ENCODE measurements around the gene RABGGTA.
A peak's percentile ranks its signal among the peaks of the same experiment; 100 is the strongest.

Gene RABGGTA

DNA sequence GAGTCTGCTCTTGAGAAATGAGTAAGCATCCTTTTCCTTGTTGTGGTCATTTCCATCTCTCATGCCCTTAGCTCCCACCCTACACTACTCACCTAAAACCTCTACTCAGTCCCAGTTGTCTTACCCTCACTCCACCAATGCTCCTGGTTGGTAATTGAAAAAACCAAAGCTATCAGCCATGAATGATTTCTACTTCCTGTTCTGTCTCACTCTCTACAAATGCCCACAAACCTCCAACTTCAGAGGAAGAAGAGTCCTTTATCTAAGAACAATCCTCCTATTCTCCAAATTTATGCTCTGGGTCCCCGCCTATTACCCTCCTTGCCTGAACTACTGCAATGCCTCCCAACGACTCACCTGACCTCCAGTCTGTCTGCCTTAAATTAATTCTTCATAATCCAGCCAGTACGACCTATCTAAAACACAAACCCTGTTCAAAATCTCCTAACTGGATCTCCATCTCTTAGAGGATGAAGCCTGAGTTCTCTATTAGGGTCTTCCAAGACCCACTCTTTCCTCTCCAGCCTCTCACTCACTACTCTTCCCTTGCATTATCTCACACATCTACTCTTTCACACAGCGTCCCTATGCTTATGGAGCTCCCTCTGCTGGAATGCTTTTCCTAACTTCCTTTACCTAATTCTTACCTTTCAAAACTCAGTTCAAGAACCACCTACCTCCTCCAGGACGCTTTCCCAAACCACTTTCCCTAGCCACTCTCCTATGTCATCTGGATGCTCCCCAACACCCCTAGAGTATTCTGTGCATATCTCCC, 26.0 kb upstream of the RABGGTA start:
- Histone ChIP-seq H2BK12ac (ENCODE audit: low read length) (no peak overlapping the region), H3K27me3 (ENCODE audit: insufficient read depth, low read length) (no peaks in the 10 kb centered on the region), H2AFZ (ENCODE audit: insufficient read depth, low read length, poor library complexity) (no peak overlapping the region), H3K4ac (ENCODE audit: low read depth, low read length) (no peak overlapping the region), H4K12ac (ENCODE audit: low read depth, low read length) (no peak overlapping the region), H3K9me3 (ENCODE audit: insufficient read depth, low read depth, low read length) (no peaks in the 10 kb centered on the region), H2BK5ac (ENCODE audit: low read depth, low read length, poor library complexity) (no peak overlapping the region), H3K36me3 (ENCODE audit: control insufficient read depth in 1 of 2, insufficient read depth in 2 of 2, low read length in 2 of 2) (peaks cover 20 to 25% of the 10 kb centered on the region in 2 experiments), H3K9ac (ENCODE audit: low read length) (no peak overlapping the region), H3K79me2 (ENCODE audit: control insufficient read depth, insufficient read depth, low read length, poor library complexity) (peaks cover 9% of the 10 kb centered on the region), H4K91ac (ENCODE audit: low read depth, low read length) (peak overlapping the region; percentile 1), H3K23ac (ENCODE audit: low read length) (no peak overlapping the region), H3K4me2 (ENCODE audit: low read length) (no peak overlapping the region), H3K18ac (ENCODE audit: low read length) (no peak overlapping the region), H3K4me3 (ENCODE audit: low read depth, low read length) (no peak overlapping the region), H3K4me1 (ENCODE audit: control insufficient read depth in 1 of 2, insufficient read depth in 2 of 2, low read length in 2 of 2) (peaks cover 11 to 14% of the 10 kb centered on the region in 2 experiments), H4K8ac (ENCODE audit: low read depth, low read length) (no peak overlapping the region), H2AK5ac (ENCODE audit: low read length) (no peak overlapping the region), H3K79me1 (ENCODE audit: low read length) (peaks cover 3% of the 10 kb centered on the region), H3K14ac (ENCODE audit: low read length) (no peak overlapping the region), H3K27ac (ENCODE audit: low read depth, low read length) (no peak overlapping the region), H2BK120ac (ENCODE audit: insufficient read depth, low read length, poor library complexity) (no peak overlapping the region)
- no CpG with 5 or more reads among the region's 5 CpGs for WGBS (ENCODE audit: extremely low coverage, insufficient coverage, insufficient read length)
- DNase-seq, result peak; percentile 22 to 73

DNA sequence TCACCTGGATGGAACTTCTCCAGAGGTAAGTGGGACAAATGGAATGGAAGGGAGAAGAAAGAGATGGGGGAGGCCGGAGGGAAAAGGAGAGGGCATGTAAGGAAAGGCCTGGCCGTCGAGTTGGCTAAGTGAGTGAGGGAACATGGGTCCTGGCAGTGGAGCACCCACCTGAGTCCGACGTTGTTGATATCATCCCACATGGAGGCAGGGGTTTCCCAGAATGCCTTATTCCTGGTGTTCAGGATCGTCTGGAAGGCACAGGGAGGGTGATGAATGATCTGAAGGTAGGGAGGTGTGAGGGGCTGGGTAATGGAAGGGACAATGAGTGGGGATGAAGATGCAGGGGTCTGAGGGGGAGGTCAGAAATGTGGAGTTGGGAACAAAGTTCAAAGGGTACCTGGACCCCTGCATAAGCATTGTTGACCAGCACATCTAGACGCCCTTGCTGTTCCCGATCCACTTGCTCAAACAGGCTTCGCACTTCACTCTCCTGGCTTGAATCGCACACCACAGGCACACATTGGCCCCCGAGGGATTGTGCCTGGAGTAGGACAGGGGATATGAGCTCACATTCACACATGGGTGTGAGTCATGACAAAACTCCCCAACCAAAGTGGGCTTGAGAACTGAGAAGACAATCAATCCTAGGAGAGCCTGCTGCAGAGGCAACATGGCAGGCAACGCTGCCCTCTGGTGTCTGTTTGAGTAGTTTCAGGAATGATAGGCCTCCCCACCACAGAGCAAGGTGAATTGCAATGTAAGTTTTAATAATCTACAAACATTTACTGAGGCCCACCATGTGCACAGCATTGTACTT, 25.2 kb upstream of the RABGGTA start:
- Histone ChIP-seq H4K12ac (ENCODE audit: low read depth, low read length) (peak overlapping the region; percentile 29), H3K4ac (ENCODE audit: low read depth, low read length) (peak overlapping the region; percentile 4), H3K23ac (ENCODE audit: low read length) (no peak overlapping the region), H3K27me3 (ENCODE audit: insufficient read depth, low read length) (no peaks in the 10 kb centered on the region), H3K4me1 (ENCODE audit: control insufficient read depth in 1 of 2, insufficient read depth in 2 of 2, low read length in 2 of 2) (peaks cover 11 to 14% of the 10 kb centered on the region in 2 experiments), H3K4me3 (ENCODE audit: low read depth, low read length) (no peak overlapping the region), H2BK5ac (ENCODE audit: low read depth, low read length, poor library complexity) (no peak overlapping the region), H4K8ac (ENCODE audit: low read depth, low read length) (peak overlapping the region; percentile 13), H2BK120ac (ENCODE audit: insufficient read depth, low read length, poor library complexity) (no peak overlapping the region), H3K36me3 (ENCODE audit: control insufficient read depth in 1 of 2, insufficient read depth in 2 of 2, low read length in 2 of 2) (peaks cover 22 to 26% of the 10 kb centered on the region in 2 experiments), H3K79me2 (ENCODE audit: control insufficient read depth, insufficient read depth, low read length, poor library complexity) (peaks cover 9% of the 10 kb centered on the region), H3K9me3 (ENCODE audit: insufficient read depth, low read depth, low read length) (no peaks in the 10 kb centered on the region), H3K27ac (ENCODE audit: low read depth, low read length) (peak overlapping the region; percentile 11), H2AK5ac (ENCODE audit: low read length) (peak overlapping the region; percentile 6), H2AFZ (ENCODE audit: insufficient read depth, low read length, poor library complexity) (peak overlapping the region; percentile 20), H3K18ac (ENCODE audit: low read length) (no peak overlapping the region), H4K91ac (ENCODE audit: low read depth, low read length) (peak overlapping the region; percentile 29), H3K79me1 (ENCODE audit: low read length) (peaks cover 3% of the 10 kb centered on the region), H3K4me2 (ENCODE audit: low read length) (peak overlapping the region; percentile 6), H3K9ac (ENCODE audit: low read length) (no peak overlapping the region), H2BK12ac (ENCODE audit: low read length) (no peak overlapping the region), H3K14ac (ENCODE audit: low read length) (no peak overlapping the region)
- no CpG with 5 or more reads among the region's 12 CpGs for WGBS (ENCODE audit: extremely low coverage, insufficient coverage, insufficient read length)
- peak; percentile 70 to 84 for DNase-seq

DNA sequence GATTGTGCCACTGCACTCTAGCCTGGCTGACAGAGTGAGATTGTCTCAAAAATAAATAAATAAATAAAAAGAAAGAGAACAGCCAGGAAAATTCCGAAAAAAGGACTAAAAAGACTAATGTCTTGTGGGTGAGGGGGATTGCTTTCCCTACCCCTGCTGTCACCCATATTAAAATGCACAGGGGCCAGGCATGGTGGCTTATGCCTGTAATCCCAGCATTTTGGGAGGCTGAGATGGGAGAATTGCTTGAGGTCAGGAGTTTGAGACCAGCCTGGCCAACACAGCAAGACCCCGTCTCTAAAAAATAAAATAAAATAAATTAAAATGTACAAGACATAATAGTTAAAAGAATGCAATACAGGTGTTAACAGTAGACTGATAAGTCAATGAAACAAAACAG, 22.1 kb upstream of the RABGGTA start:
- no peak overlapping the region for H3K27ac ChIP-seq (ENCODE audit: low read depth, low read length)
- no peak overlapping the region for H2BK5ac ChIP-seq (ENCODE audit: low read depth, low read length, poor library complexity)
- peaks cover 2 to 3% of the 10 kb centered on the region in 2 experiments for H3K4me1 ChIP-seq (ENCODE audit: control insufficient read depth in 1 of 2, insufficient read depth in 2 of 2, low read length in 2 of 2)
- no peaks in the 10 kb centered on the region for H3K79me1 ChIP-seq (ENCODE audit: low read length)
- no peaks in the 10 kb centered on the region for H3K27me3 ChIP-seq (ENCODE audit: insufficient read depth, low read length)
- H3K9ac ChIP-seq (ENCODE audit: low read length), result no peak overlapping the region
- H2AK5ac ChIP-seq (ENCODE audit: low read length), result no peak overlapping the region
- no peak overlapping the region for H2BK120ac ChIP-seq (ENCODE audit: insufficient read depth, low read length, poor library complexity)
- peaks cover 39 to 46% of the 10 kb centered on the region in 2 experiments for H3K36me3 ChIP-seq (ENCODE audit: control insufficient read depth in 1 of 2, insufficient read depth in 2 of 2, low read length in 2 of 2)
- no peak overlapping the region for H2BK12ac ChIP-seq (ENCODE audit: low read length)
- H3K79me2 ChIP-seq (ENCODE audit: control insufficient read depth, insufficient read depth, low read length, poor library complexity), result no peaks in the 10 kb centered on the region
- no peak overlapping the region for H3K4ac ChIP-seq (ENCODE audit: low read depth, low read length)
- no peak overlapping the region for H3K14ac ChIP-seq (ENCODE audit: low read length)
- no peak overlapping the region for H3K23ac ChIP-seq (ENCODE audit: low read length)
- H3K9me3 ChIP-seq (ENCODE audit: insufficient read depth, low read depth, low read length), result no peaks in the 10 kb centered on the region
- H3K4me3 ChIP-seq (ENCODE audit: low read depth, low read length), result no peak overlapping the region
- H3K4me2 ChIP-seq (ENCODE audit: low read length), result no peak overlapping the region
- no peak overlapping the region for H4K12ac ChIP-seq (ENCODE audit: low read depth, low read length)
- no peak overlapping the region for H4K91ac ChIP-seq (ENCODE audit: low read depth, low read length)
- H2AFZ ChIP-seq (ENCODE audit: insufficient read depth, low read length, poor library complexity), result no peak overlapping the region
- no peak overlapping the region for H3K18ac ChIP-seq (ENCODE audit: low read length)
- no CpG with 5 or more reads among the region's 2 CpGs for WGBS (ENCODE audit: extremely low coverage, insufficient coverage, insufficient read length)
- DNase-seq, result no peak
- no peak overlapping the region for H4K8ac ChIP-seq (ENCODE audit: low read depth, low read length)

DNA sequence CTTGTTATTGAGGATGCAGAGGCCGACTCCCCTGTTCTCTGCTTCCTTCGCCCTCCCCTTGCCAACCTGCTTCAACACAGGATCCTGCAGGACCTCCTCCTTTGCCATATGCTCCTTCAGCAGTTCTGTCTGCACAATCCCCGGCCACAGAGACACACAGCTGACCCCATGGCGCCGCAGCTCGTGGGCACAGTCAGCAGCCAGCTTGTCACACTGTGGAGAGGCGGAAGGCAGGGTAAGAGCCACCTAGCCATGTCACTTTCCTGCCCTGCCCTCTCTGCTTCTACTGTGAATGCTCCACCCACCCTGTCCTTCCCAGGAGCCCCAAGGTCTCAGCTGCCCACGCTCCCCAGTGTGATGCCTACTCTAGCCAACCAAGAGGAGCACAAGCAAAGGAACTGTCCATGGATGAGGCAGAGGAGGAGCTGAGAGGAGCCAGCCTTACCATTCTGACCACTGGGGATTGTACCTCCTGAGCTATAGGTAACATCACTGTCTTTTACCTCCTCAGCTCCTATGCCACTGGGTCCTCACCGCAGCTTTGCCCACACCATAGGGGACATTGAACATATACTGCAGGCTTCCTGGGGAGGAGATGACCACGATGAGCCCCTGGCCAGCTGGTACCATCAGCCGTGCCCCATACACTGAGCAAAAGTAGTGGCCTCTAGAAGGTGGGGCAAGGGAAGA, 20.9 kb upstream of the RABGGTA start:
- no peak overlapping the region for H2AK5ac ChIP-seq (ENCODE audit: low read length)
- H3K36me3 ChIP-seq (ENCODE audit: control insufficient read depth in 1 of 2, insufficient read depth in 2 of 2, low read length in 2 of 2), result peaks cover 39 to 46% of the 10 kb centered on the region in 2 experiments
- no peaks in the 10 kb centered on the region for H3K27me3 ChIP-seq (ENCODE audit: insufficient read depth, low read length)
- no peak overlapping the region for H3K4me3 ChIP-seq (ENCODE audit: low read depth, low read length)
- no peak overlapping the region for H3K27ac ChIP-seq (ENCODE audit: low read depth, low read length)
- no peak overlapping the region for H3K4ac ChIP-seq (ENCODE audit: low read depth, low read length)
- H4K8ac ChIP-seq (ENCODE audit: low read depth, low read length), result no peak overlapping the region
- no peaks in the 10 kb centered on the region for H3K9me3 ChIP-seq (ENCODE audit: insufficient read depth, low read depth, low read length)
- H2AFZ ChIP-seq (ENCODE audit: insufficient read depth, low read length, poor library complexity), result no peak overlapping the region
- no peak overlapping the region for H2BK5ac ChIP-seq (ENCODE audit: low read depth, low read length, poor library complexity)
- WGBS (ENCODE audit: extremely low coverage, insufficient coverage, insufficient read length), result no CpG with 5 or more reads among the region's 11 CpGs
- no peaks in the 10 kb centered on the region for H3K79me1 ChIP-seq (ENCODE audit: low read length)
- H3K18ac ChIP-seq (ENCODE audit: low read length), result no peak overlapping the region
- no peak for DNase-seq
- no peak overlapping the region for H2BK12ac ChIP-seq (ENCODE audit: low read length)
- no peak overlapping the region for H4K12ac ChIP-seq (ENCODE audit: low read depth, low read length)
- H4K91ac ChIP-seq (ENCODE audit: low read depth, low read length), result no peak overlapping the region
- no peak overlapping the region for H3K4me2 ChIP-seq (ENCODE audit: low read length)
- H2BK120ac ChIP-seq (ENCODE audit: insufficient read depth, low read length, poor library complexity), result no peak overlapping the region
- H3K79me2 ChIP-seq (ENCODE audit: control insufficient read depth, insufficient read depth, low read length, poor library complexity), result no peaks in the 10 kb centered on the region
- no peak overlapping the region for H3K9ac ChIP-seq (ENCODE audit: low read length)
- H3K4me1 ChIP-seq (ENCODE audit: control insufficient read depth in 1 of 2, insufficient read depth in 2 of 2, low read length in 2 of 2), result peaks cover 2 to 3% of the 10 kb centered on the region in 2 experiments
- no peak overlapping the region for H3K23ac ChIP-seq (ENCODE audit: low read length)
- H3K14ac ChIP-seq (ENCODE audit: low read length), result no peak overlapping the region
